ENCODE measurements around the gene SOX6. TPM values are rescaled to one million over a fixed set of nuclear protein-coding genes. Genes with fewer than 3 reads are reported as not detected.
A peak's percentile ranks its signal among the peaks of the same experiment; 100 is the strongest.

The SOX6 gene
- polyA plus RNA-seq, 10 donors, result 13.4 to 28.1 (median 18.6) TPM

- DNase-seq, result no peak
Measured at GRCh38 chr11:16002942-16003341, 353.4 kb downstream of the SOX6 start.

GRCh38 chr11:16001899-16002426 is 354.4 kb downstream of the SOX6 start:
- DNase-seq, result peak in 2 of 3 donors; percentile 36 to 88

- no peak for DNase-seq
Measured at GRCh38 chr11:16001044-16001568, 355.2 kb downstream of the SOX6 start.

- peak in 1 of 3 donors; percentile 59 for DNase-seq
Measured at GRCh38 chr11:16000065-16000464, 356.3 kb downstream of the SOX6 start.

- no peak for DNase-seq
Measured at GRCh38 chr11:15993345-15993744, 363.0 kb downstream of the SOX6 start.

- DNase-seq, result no peak
Measured at GRCh38 chr11:15991215-15991614, 365.1 kb downstream of the SOX6 start.

GRCh38 chr11:15989685-15990084 is 366.7 kb downstream of the SOX6 start:
- no peak for DNase-seq

- DNase-seq, result peak in 1 of 3 donors; percentile 36
Measured at GRCh38 chr11:15988693-15989231, 367.6 kb downstream of the SOX6 start.

GRCh38 chr11:15988016-15988550 is 368.3 kb downstream of the SOX6 start:
- DNase-seq, result peak in 1 of 3 donors; percentile 64

- peak; percentile 48 to 72 (median 52) for DNase-seq
Measured at GRCh38 chr11:15987046-15987445, 369.3 kb downstream of the SOX6 start.

- DNase-seq, result no peak
Measured at GRCh38 chr11:15985860-15986139, 370.5 kb downstream of the SOX6 start.

GRCh38 chr11:15985127-15985859 is 371.1 kb downstream of the SOX6 start:
- no peak for DNase-seq

- no peak for DNase-seq
Measured at GRCh38 chr11:15981292-15981691, 375.1 kb downstream of the SOX6 start.

- no peak for DNase-seq
Measured at GRCh38 chr11:15977116-15977515, 379.2 kb downstream of the SOX6 start.

GRCh38 chr11:15976433-15977045 is 379.8 kb downstream of the SOX6 start:
- DNase-seq, result no peak

- DNase-seq, result no peak
Measured at GRCh38 chr11:15975742-15976141, 380.6 kb downstream of the SOX6 start.

GRCh38 chr11:15972838-15973237 is 383.5 kb downstream of the SOX6 start:
- no peak for DNase-seq

GRCh38 chr11:15971215-15971546 is 385.2 kb downstream of the SOX6 start:
- no peak for DNase-seq

- DNase-seq, result no peak
Measured at GRCh38 chr11:15970506-15971214, 385.7 kb downstream of the SOX6 start.

GRCh38 chr11:15969701-15970329 is 386.5 kb downstream of the SOX6 start:
- peak in 1 of 3 donors; percentile 38 for DNase-seq

- DNase-seq, result peak in 2 of 3 donors; percentile 67 to 70
Measured at GRCh38 chr11:15969281-15969680, 387.1 kb downstream of the SOX6 start.
